H1 (cell line): ENCODE data around the gene MYO3A.

Source experiments
- ATF3 ChIP-seq: IDR thresholded peaks from 2 replicates; pipeline ENCODE4 v1.6.1; 2011; ENCODE audit warnings: low read depth, mild to moderate bottlenecking, low read length; ENCODE audit not compliant: insufficient read depth
- EP300 ChIP-seq, 2 experiments: IDR thresholded peaks; 1 replicate in 1 of 2; 2 replicates in 1 of 2; pipeline ENCODE4 v1.6.1; 2011 to 2012; ENCODE audit warnings: low read depth in 2 of 2, low read length in 2 of 2, mild to moderate bottlenecking in 2 of 2, borderline replicate concordance in 1 of 2, inconsistent platforms in 1 of 2, moderate library complexity in 1 of 2
- EZH2 ChIP-seq: fragments of 200-600 bp; sonication (generic); IDR thresholded peaks from 2 replicates; pipeline ENCODE4 v1.7.1; 2012; ENCODE audit warnings: low read depth, mild to moderate bottlenecking, moderate library complexity, low read length, inconsistent platforms; ENCODE audit not compliant: severe bottlenecking
- HDAC2 ChIP-seq, 2 experiments: fragments of 300-600 bp in 1 of 2; sonication (generic) in 1 of 2; IDR thresholded peaks; 2 replicates each; pipeline ENCODE4 v1.6.1; 2011 to 2012; ENCODE audit warnings: low read depth in 2 of 2, low read length in 2 of 2, mild to moderate bottlenecking in 2 of 2, moderate library complexity in 2 of 2, borderline replicate concordance in 1 of 2, inconsistent platforms in 1 of 2
- MAFK ChIP-seq: IDR thresholded peaks from 2 replicates; pipeline ENCODE4 v1.6.1; 2012; ENCODE audit warnings: low read depth, mild to moderate bottlenecking, improper control_type of control experiment, low read length
- POLR2A ChIP-seq, 2 experiments: IDR thresholded peaks; 1 replicate in 1 of 2; 2 replicates in 1 of 2; pipeline ENCODE4 v1.6.1; 2011; ENCODE audit warnings: low read depth in 2 of 2, low read length in 2 of 2, mild to moderate bottlenecking in 2 of 2; ENCODE audit errors: control extremely low read depth in 1 of 2
- POLR2AphosphoS5 ChIP-seq: IDR thresholded peaks from 2 replicates; pipeline ENCODE4 v1.6.1; 2011; ENCODE audit warnings: low read depth, low read length
- RAD21 ChIP-seq, 2 experiments: IDR thresholded peaks in 1 of 2; conservative IDR thresholded peaks in 1 of 2; 2 replicates each; pipeline ENCODE4 v1.6.1; 2011; ENCODE audit warnings: low read depth in 2 of 2, low read length in 2 of 2, improper control_type of control experiment in 1 of 2, inconsistent platforms in 1 of 2, mild to moderate bottlenecking in 1 of 2, moderate library complexity in 1 of 2
- RBBP5 ChIP-seq: IDR thresholded peaks from 2 replicates; pipeline ENCODE4 v1.7.1; 2012; ENCODE audit warnings: low read depth, mild to moderate bottlenecking, inconsistent platforms, low read length, moderate library complexity, borderline replicate concordance
- SIN3A ChIP-seq, 2 experiments: IDR thresholded peaks in 1 of 2; conservative IDR thresholded peaks in 1 of 2; 2 replicates each; pipeline ENCODE4 v1.6.1; 2011 to 2012; ENCODE audit warnings: low read length in 2 of 2, improper control_type of control experiment in 1 of 2, low read depth in 1 of 2, mild to moderate bottlenecking in 1 of 2
- SP1 ChIP-seq: IDR thresholded peaks from 2 replicates; pipeline ENCODE4 v1.6.1; 2011; ENCODE audit warnings: low read depth, low read length
- TAF1 ChIP-seq: IDR thresholded peaks from 2 replicates; pipeline ENCODE4 v1.6.1; 2011; ENCODE audit warnings: mild to moderate bottlenecking, low read depth, low read length
- TCF12 ChIP-seq: IDR thresholded peaks from 2 replicates; pipeline ENCODE4 v1.6.1; 2011; ENCODE audit warnings: low read depth, mild to moderate bottlenecking, low read length
- TF ChIP-seq, protein P1 (sequence below), 3 experiments: IDR thresholded peaks; 1 replicate in 2 of 3; 2 replicates in 1 of 3; pipeline versions ENCODE4 v1.5.1 to v1.6.1; 2011; ENCODE audit warnings: low read length in 3 of 3, mild to moderate bottlenecking in 3 of 3, inconsistent platforms in 2 of 3, low read depth in 1 of 3, moderate library complexity in 1 of 3; ENCODE audit not compliant: insufficient read depth in 1 of 3; ENCODE audit errors: control extremely low read depth in 1 of 3

- TF ChIP-seq TAF1 (no peak), EZH2 (no peak), TCF12 (no peak), SIN3A (conservative IDR thresholded peaks at IDR 0.05 in 1 of 2, IDR thresholded peaks at IDR 0.05 in 1 of 2; ENCODE audit: low read depth in 1 of 2, low read length in 2 of 2) (no peak), HDAC2 (IDR thresholded peaks at IDR 0.05; ENCODE audit: borderline replicate concordance in 1 of 2, low read depth in 2 of 2, low read length in 2 of 2) (no peak), ATF3 (no peak), EP300 (IDR thresholded peaks at IDR 0.05; ENCODE audit: borderline replicate concordance in 1 of 2, low read depth in 2 of 2, low read length in 2 of 2) (no peak), RAD21 (IDR thresholded peaks at IDR 0.05 in 1 of 2, conservative IDR thresholded peaks at IDR 0.05 in 1 of 2; ENCODE audit: low read depth in 2 of 2, low read length in 2 of 2) (no peak), POLR2A (IDR thresholded peaks at IDR 0.05; ENCODE audit: control extremely low read depth in 1 of 2, low read depth in 2 of 2, low read length in 2 of 2) (no peak), SP1 (no peak), POLR2AphosphoS5 (no peak), MAFK (no peak), RBBP5 (no peak)
- TF ChIP-seq, protein P1, sequence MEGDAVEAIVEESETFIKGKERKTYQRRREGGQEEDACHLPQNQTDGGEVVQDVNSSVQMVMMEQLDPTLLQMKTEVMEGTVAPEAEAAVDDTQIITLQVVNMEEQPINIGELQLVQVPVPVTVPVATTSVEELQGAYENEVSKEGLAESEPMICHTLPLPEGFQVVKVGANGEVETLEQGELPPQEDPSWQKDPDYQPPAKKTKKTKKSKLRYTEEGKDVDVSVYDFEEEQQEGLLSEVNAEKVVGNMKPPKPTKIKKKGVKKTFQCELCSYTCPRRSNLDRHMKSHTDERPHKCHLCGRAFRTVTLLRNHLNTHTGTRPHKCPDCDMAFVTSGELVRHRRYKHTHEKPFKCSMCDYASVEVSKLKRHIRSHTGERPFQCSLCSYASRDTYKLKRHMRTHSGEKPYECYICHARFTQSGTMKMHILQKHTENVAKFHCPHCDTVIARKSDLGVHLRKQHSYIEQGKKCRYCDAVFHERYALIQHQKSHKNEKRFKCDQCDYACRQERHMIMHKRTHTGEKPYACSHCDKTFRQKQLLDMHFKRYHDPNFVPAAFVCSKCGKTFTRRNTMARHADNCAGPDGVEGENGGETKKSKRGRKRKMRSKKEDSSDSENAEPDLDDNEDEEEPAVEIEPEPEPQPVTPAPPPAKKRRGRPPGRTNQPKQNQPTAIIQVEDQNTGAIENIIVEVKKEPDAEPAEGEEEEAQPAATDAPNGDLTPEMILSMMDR (IDR thresholded peaks at IDR 0.05; ENCODE audit: control extremely low read depth in 1 of 3, insufficient read depth in 1 of 3, low read depth in 1 of 3, low read length in 3 of 3), result no peak
These were observed 65.4 kb downstream of the MYO3A start for GRCh38 chr10:25999295-25999981.
